CD14-positive monocyte (primary cell): ENCODE measurements around the gene ACTL6A. TPM values are rescaled to one million over a fixed set of nuclear protein-coding genes. Genes with fewer than 3 reads are reported as not detected.

Source experiments
- DNase-seq, 3 donors: peaks; one replicate each; pipeline ENCODE4 v3.0.0-alpha.2; 2011 to 2022
- H2AFZ ChIP-seq: 2 replicates; pipeline ENCODE4 v1.6.0; 2012; ENCODE audit warnings: mild to moderate bottlenecking, low read depth, low read length, inconsistent platforms; ENCODE audit not compliant: insufficient read depth, poor library complexity, severe bottlenecking
- H3K27ac ChIP-seq, 2 donors: 1 replicate in 1 of 2; 2 replicates in 1 of 2; pipeline ENCODE4 v1.5.1; 2012 to 2013; ENCODE audit warnings: low read length in 2 of 2, control low read depth in 1 of 2, inconsistent platforms in 1 of 2, low read depth in 1 of 2, mild to moderate bottlenecking in 1 of 2
- H3K27me3 ChIP-seq, 2 donors: one replicate each; pipeline versions ENCODE4 v1.6.0 to v1.6.1; 2011 to 2013; ENCODE audit warnings: low read length in 2 of 2; ENCODE audit not compliant: control insufficient read depth in 2 of 2, insufficient read depth in 2 of 2
- H3K36me3 ChIP-seq, 2 donors: replicated peaks in 1 of 2; 1 replicate in 1 of 2; 2 replicates in 1 of 2; pipeline versions ENCODE4 v1.5.1 to v1.6.1; 2012 to 2013; ENCODE audit warnings: low read length in 2 of 2, control low read depth in 1 of 2, inconsistent platforms in 1 of 2, mild to moderate bottlenecking in 1 of 2; ENCODE audit not compliant: insufficient read depth in 2 of 2, control insufficient read depth in 1 of 2
- H3K4me1 ChIP-seq, 2 donors: 1 replicate in 1 of 2; 2 replicates in 1 of 2; pipeline versions ENCODE4 v1.5.1 to v1.6.1; 2012 to 2013; ENCODE audit warnings: low read length in 2 of 2, control low read depth in 1 of 2, inconsistent platforms in 1 of 2, mild to moderate bottlenecking in 1 of 2, moderate library complexity in 1 of 2; ENCODE audit not compliant: insufficient read depth in 2 of 2, control insufficient read depth in 1 of 2
- H3K4me2 ChIP-seq: replicated peaks from 2 replicates; pipeline ENCODE3; 2012; ENCODE audit warnings: low read length, moderate library complexity, mild to moderate bottlenecking; ENCODE audit not compliant: poor library complexity, severe bottlenecking; ENCODE audit errors: extremely low read depth
- H3K4me3 ChIP-seq, 3 experiments: fragments of 200-600 bp in 1 of 3; sonication (generic) in 1 of 3; replicated peaks in 1 of 3; 1 replicate in 2 of 3; 2 replicates in 1 of 3; pipeline ENCODE4 v1.5.1; 2011 to 2013; ENCODE audit warnings: low read length in 3 of 3, mild to moderate bottlenecking in 3 of 3, control low read depth in 2 of 3, low read depth in 2 of 3, inconsistent platforms in 1 of 3, moderate library complexity in 1 of 3
- H3K79me2 ChIP-seq: 2 replicates; pipeline ENCODE4 v1.6.0; 2012; ENCODE audit warnings: mild to moderate bottlenecking, control low read depth, inconsistent platforms, low read length, moderate library complexity; ENCODE audit not compliant: insufficient read depth
- H3K9ac ChIP-seq: 2 replicates; pipeline ENCODE4 v1.6.0; 2017; ENCODE audit warnings: low read length, mild to moderate bottlenecking; ENCODE audit not compliant: insufficient read depth, poor library complexity, severe bottlenecking
- H3K9me3 ChIP-seq, 2 donors: replicated peaks in 1 of 2; 1 replicate in 1 of 2; 2 replicates in 1 of 2; pipeline versions ENCODE4 v1.5.1 to v1.6.1; 2012 to 2013; ENCODE audit warnings: low read length in 2 of 2, control low read depth in 1 of 2; ENCODE audit not compliant: control insufficient read depth in 1 of 2, insufficient read depth in 1 of 2
- H4K20me1 ChIP-seq: 2 replicates; pipeline ENCODE4 v1.6.0; 2012; ENCODE audit warnings: mild to moderate bottlenecking, low read length, control low read depth, moderate library complexity; ENCODE audit not compliant: insufficient read depth
- H3K27ac Mint-ChIP-seq, 7 donors: one replicate each; pipeline ENCODE4 v1.8.0; 2020; ENCODE audit warnings: mild to moderate bottlenecking in 7 of 7, mixed read lengths in 7 of 7, moderate library complexity in 6 of 7, inconsistent platforms in 2 of 7
- H3K27me3 Mint-ChIP-seq, 3 donors: one replicate each; pipeline ENCODE4 v1.8.0; 2021 to 2022; ENCODE audit warnings: low read depth in 3 of 3, mild to moderate bottlenecking in 3 of 3, mixed read lengths in 3 of 3, moderate library complexity in 3 of 3, inconsistent platforms in 1 of 3
- H3K36me3 Mint-ChIP-seq, 2 donors: one replicate each; pipeline ENCODE4 v1.8.0; 2020; ENCODE audit warnings: mixed read lengths in 2 of 2, inconsistent platforms in 1 of 2, mild to moderate bottlenecking in 1 of 2
- H3K4me1 Mint-ChIP-seq: one replicate; pipeline ENCODE4 v1.8.0; 2020; ENCODE audit warnings: mild to moderate bottlenecking, mixed read lengths
- H3K4me3 Mint-ChIP-seq, 2 donors: one replicate each; pipeline ENCODE4 v1.8.0; 2020; ENCODE audit warnings: mild to moderate bottlenecking in 2 of 2, mixed read lengths in 2 of 2, moderate library complexity in 1 of 2
- H3K9me3 Mint-ChIP-seq, 7 donors: one replicate each; pipeline ENCODE4 v1.8.0; 2020 to 2022; ENCODE audit warnings: mixed read lengths in 7 of 7, mild to moderate bottlenecking in 6 of 7, moderate library complexity in 6 of 7, inconsistent platforms in 2 of 7
- CTCF ChIP-seq: fragments of 200-600 bp; IDR thresholded peaks from one replicate; pipeline ENCODE4 v1.8.0; 2022; ENCODE audit warnings: antibody characterized with exemption, mild to moderate bottlenecking
- WGBS: methylation state at CpG from one replicate; pipeline ENCODE4 v1.1.5; 2013; ENCODE audit warnings: missing lambda C conversion rate; ENCODE audit not compliant: insufficient coverage; 5-methylcytosine and 5-hydroxymethylcytosine counted together
- intact Hi-C, 2 donors: fragments of 100-400 bp; cut with micrococcal nuclease; formaldehyde crosslinking; loops; one replicate each; pipeline versions ENCODE4 v1.15.0 to v1.15.1; 2023
- polyA plus RNA-seq, 3 donors: library from polyadenylated mRNA; depleted of rRNA in 1 of 3; unstranded in 2 of 3; stranded (reverse) in 1 of 3; fragments of 300-500 nt in 2 of 3; fragments of >200 nt in 1 of 3; fragmentation: Illumina TruSeq in 2 of 3; gene quantifications; 1 replicate in 2 of 3; 2 replicates in 1 of 3; pipeline ENCODE4 v1.2.3, GENCODE V29; 2012 to 2021

ACTL6A gene
- polyA plus RNA-seq, 3 donors: 28.2 to 37.2 (median 35.9) TPM

GRCh38 chr3:179544981-179545645 lies 17.6 kb upstream of the ACTL6A start:
- peaks cover 0 to 3% (median 1%) of the 10 kb centered on the region in 3 donors for H3K27me3 Mint-ChIP-seq
- no CpG with 5 or more reads among the region's 2 CpGs for WGBS
- H3K4me1 Mint-ChIP-seq: no peaks in the 10 kb centered on the region
- H2AFZ ChIP-seq: no peak overlapping the region
- peaks cover 0 to 1% (median 0%) of the 10 kb centered on the region in 7 donors for H3K9me3 Mint-ChIP-seq
- no peaks in the 10 kb centered on the region for H3K36me3 ChIP-seq
- no peaks in the 10 kb centered on the region for H3K79me2 ChIP-seq
- no peaks in the 10 kb centered on the region for H4K20me1 ChIP-seq
- H3K4me3 Mint-ChIP-seq: no peak overlapping the region
- no peaks in the 10 kb centered on the region for H3K4me1 ChIP-seq
- peak overlapping the region in 1 of 7 donors; percentile 17 for H3K27ac Mint-ChIP-seq
- no peaks in the 10 kb centered on the region for H3K9me3 ChIP-seq
- no peaks in the 10 kb centered on the region for H3K36me3 Mint-ChIP-seq
- H3K27me3 ChIP-seq: no peaks in the 10 kb centered on the region
- no peak for TF ChIP-seq CTCF
- no peak for DNase-seq
- no peak overlapping the region for H3K9ac ChIP-seq
- no peak overlapping the region for H3K27ac ChIP-seq
- no peak overlapping the region for H3K4me3 ChIP-seq
- H3K4me2 ChIP-seq: no peak overlapping the region
- intact Hi-C loops: no loop called here

GRCh38 chr3:179546814-179547241 lies 15.9 kb upstream of the ACTL6A start:
- no peak for TF ChIP-seq CTCF
- Histone ChIP-seq H3K36me3 (no peaks in the 10 kb centered on the region), H3K79me2 (no peaks in the 10 kb centered on the region), H3K4me2 (no peak overlapping the region), H4K20me1 (no peaks in the 10 kb centered on the region), H3K4me1 (no peaks in the 10 kb centered on the region), H2AFZ (no peak overlapping the region), H3K27me3 (no peaks in the 10 kb centered on the region), H3K27ac (no peak overlapping the region), H3K4me3 (no peak overlapping the region), H3K9me3 (no peaks in the 10 kb centered on the region), H3K9ac (no peak overlapping the region)
- no peak for DNase-seq
- 67% methylated on average over 1 of the region's 2 CpGs for WGBS
- Mint-ChIP-seq H3K9me3 (peaks cover 0 to 1% (median 0%) of the 10 kb centered on the region in 7 donors), H3K36me3 (no peaks in the 10 kb centered on the region), H3K4me1 (no peaks in the 10 kb centered on the region), H3K27ac (no peak overlapping the region), H3K4me3 (no peak overlapping the region), H3K27me3 (peaks cover 0 to 3% (median 1%) of the 10 kb centered on the region in 3 donors)
- intact Hi-C loops: no loop called here
